PFSK-1 (cell line): ENCODE data around the gene PCCA.

Experiments
- POLR2AphosphoS5 ChIP-seq: IDR thresholded peaks from 2 replicates; pipeline ENCODE4 v1.6.1; 2012; ENCODE audit warnings: low read depth, mild to moderate bottlenecking, control low read depth, low read length, moderate library complexity
- TF ChIP-seq, protein P1 (sequence below), 2 experiments: IDR thresholded peaks; 2 replicates each; pipeline versions ENCODE4 v1.6.1 to v1.8.0; 2011 to 2012; ENCODE audit warnings: low read depth in 2 of 2, low read length in 2 of 2, control low read depth in 1 of 2, inconsistent platforms in 1 of 2, mild to moderate bottlenecking in 1 of 2, moderate library complexity in 1 of 2; ENCODE audit not compliant: insufficient read depth in 1 of 2

DNA sequence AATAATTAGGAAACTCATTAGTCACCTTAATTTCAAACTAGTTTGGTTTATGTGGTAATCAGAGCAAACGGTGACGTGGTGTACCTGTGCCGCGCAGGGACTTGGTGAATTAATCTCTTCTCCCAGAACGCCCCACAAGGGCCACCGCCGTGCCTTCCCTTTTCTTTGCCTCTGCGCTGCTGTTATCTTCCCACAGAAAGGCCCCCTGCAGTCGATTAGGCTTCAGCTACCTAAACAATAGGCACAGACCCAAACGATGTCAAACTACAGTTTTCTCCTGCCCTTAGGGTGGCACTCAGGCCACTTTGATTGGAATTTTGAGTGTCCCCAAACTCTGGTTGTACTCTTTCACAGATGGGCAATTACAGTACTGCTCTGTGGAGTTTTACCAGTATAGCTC lies 384.2 kb downstream of the PCCA start:
- no peak for TF ChIP-seq POLR2AphosphoS5
- TF ChIP-seq, protein P1, sequence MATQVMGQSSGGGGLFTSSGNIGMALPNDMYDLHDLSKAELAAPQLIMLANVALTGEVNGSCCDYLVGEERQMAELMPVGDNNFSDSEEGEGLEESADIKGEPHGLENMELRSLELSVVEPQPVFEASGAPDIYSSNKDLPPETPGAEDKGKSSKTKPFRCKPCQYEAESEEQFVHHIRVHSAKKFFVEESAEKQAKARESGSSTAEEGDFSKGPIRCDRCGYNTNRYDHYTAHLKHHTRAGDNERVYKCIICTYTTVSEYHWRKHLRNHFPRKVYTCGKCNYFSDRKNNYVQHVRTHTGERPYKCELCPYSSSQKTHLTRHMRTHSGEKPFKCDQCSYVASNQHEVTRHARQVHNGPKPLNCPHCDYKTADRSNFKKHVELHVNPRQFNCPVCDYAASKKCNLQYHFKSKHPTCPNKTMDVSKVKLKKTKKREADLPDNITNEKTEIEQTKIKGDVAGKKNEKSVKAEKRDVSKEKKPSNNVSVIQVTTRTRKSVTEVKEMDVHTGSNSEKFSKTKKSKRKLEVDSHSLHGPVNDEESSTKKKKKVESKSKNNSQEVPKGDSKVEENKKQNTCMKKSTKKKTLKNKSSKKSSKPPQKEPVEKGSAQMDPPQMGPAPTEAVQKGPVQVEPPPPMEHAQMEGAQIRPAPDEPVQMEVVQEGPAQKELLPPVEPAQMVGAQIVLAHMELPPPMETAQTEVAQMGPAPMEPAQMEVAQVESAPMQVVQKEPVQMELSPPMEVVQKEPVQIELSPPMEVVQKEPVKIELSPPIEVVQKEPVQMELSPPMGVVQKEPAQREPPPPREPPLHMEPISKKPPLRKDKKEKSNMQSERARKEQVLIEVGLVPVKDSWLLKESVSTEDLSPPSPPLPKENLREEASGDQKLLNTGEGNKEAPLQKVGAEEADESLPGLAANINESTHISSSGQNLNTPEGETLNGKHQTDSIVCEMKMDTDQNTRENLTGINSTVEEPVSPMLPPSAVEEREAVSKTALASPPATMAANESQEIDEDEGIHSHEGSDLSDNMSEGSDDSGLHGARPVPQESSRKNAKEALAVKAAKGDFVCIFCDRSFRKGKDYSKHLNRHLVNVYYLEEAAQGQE (IDR thresholded peaks at IDR 0.05; ENCODE audit: insufficient read depth in 1 of 2, low read depth in 2 of 2, low read length in 2 of 2) = no peak
